Gastrocnemius medialis (tissue), 4 donors: ENCODE measurements around the gene TMEM176A.

ENCODE experiments used
- POLR2A ChIP-seq, 2 donors: fragments of 450-650 bp; IDR thresholded peaks; one replicate each; pipeline ENCODE4 v1.6.1; 2017; ENCODE audit warnings: antibody characterized with exemption in 2 of 2, mild to moderate bottlenecking in 2 of 2, moderate library complexity in 2 of 2
- TF ChIP-seq, protein P1 (sequence below), 5 experiments: fragments of 450-650 bp in 3 of 5; fragments of 200-600 bp in 2 of 5; sonication (generic) in 2 of 5; IDR thresholded peaks in 4 of 5; conservative IDR thresholded peaks in 1 of 5; 1 replicate in 4 of 5; 2 replicates in 1 of 5; pipeline ENCODE4 v1.5.1; 2016 to 2019; ENCODE audit warnings: antibody characterized with exemption in 5 of 5, mild to moderate bottlenecking in 3 of 5, moderate library complexity in 3 of 5

DNA sequence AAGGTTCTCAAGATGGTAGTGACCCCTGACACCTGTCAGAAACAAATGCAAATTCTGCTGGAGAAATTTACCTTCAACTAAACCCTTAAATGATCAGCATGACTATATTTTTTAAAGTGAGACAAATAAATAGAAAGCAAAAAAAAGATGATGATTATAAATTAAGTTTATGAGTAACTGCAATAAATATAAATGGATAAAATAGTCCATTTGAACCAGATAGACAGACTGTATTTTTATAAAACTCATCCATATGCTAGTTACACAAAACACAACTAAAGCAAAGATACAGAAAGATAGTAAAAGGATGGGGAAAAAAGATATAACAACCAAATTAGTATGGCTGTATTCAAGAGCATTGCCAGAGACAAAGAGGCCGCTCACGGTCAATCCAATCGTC is 5.9 kb downstream of the TMEM176A start:
- no peak for TF ChIP-seq POLR2A (IDR thresholded peaks at IDR 0.05)
- TF ChIP-seq, protein P1, sequence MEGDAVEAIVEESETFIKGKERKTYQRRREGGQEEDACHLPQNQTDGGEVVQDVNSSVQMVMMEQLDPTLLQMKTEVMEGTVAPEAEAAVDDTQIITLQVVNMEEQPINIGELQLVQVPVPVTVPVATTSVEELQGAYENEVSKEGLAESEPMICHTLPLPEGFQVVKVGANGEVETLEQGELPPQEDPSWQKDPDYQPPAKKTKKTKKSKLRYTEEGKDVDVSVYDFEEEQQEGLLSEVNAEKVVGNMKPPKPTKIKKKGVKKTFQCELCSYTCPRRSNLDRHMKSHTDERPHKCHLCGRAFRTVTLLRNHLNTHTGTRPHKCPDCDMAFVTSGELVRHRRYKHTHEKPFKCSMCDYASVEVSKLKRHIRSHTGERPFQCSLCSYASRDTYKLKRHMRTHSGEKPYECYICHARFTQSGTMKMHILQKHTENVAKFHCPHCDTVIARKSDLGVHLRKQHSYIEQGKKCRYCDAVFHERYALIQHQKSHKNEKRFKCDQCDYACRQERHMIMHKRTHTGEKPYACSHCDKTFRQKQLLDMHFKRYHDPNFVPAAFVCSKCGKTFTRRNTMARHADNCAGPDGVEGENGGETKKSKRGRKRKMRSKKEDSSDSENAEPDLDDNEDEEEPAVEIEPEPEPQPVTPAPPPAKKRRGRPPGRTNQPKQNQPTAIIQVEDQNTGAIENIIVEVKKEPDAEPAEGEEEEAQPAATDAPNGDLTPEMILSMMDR (IDR thresholded peaks at IDR 0.05 in 4 of 5, conservative IDR thresholded peaks at IDR 0.05 in 1 of 5), result no peak
